Activated T-cell treated with anti-CD3 and anti-CD28 coated beads for 48 hours (primary cell): Measurements from ENCODE around the gene TMCO4.
"Not testable (repeated sequence)": the region's sequence is repeated elsewhere in the genome, so short reads cannot be mapped to it uniquely, and the experiment has no call there.

Source experiments
- DNase-seq: peaks from one replicate; pipeline ENCODE4 v3.0.0-alpha.2; 2020; ENCODE audit warnings: low read depth

TMCO4 gene

GRCh38 chr1:19636065-19636464 is 163.7 kb downstream of the TMCO4 start:
- DNase-seq, result no peak

- DNase-seq, result no peak
These were observed 164.1 kb downstream of the TMCO4 start for GRCh38 chr1:19635646-19636045.

GRCh38 chr1:19635064-19635463 is 164.7 kb downstream of the TMCO4 start:
- DNase-seq, result not testable (repeated sequence)

GRCh38 chr1:19633106-19633505 is 166.6 kb downstream of the TMCO4 start:
- DNase-seq, result no peak
